Measurements from ENCODE around the gene CCDC185. TPM values are rescaled to one million over a fixed set of nuclear protein-coding genes. Genes with fewer than 3 reads are reported as not detected.
A peak's percentile ranks its signal among the peaks of the same experiment; 100 is the strongest.

The CCDC185 gene
- total and polyA plus RNA-seq, 2 experiments from 2014 or later: not detected

GRCh38 chr1:223421025-223421424, 27.8 kb downstream of the CCDC185 start:
- DNase-seq (ENCODE audit: low read depth in 1 of 2, low spot score in 1 of 2): no peak

GRCh38 chr1:223421676-223422075, 28.5 kb downstream of the CCDC185 start:
- TF ChIP-seq CTCF (IDR thresholded peaks at IDR 0.05; ENCODE audit: low read depth, low read length): no peak

More at GRCh38 chr1:223421025-223421424, 27.8 kb downstream of the CCDC185 start:
- Histone ChIP-seq H3K4me1 (ENCODE audit: low read depth) (peaks cover 11% of the 10 kb centered on the region), H3K9me3 (ENCODE audit: low read depth) (no peaks in the 10 kb centered on the region), H3K36me3 (no peaks in the 10 kb centered on the region), H3K27me3 (no peaks in the 10 kb centered on the region), H3K4me3 (no peak overlapping the region), H3K27ac (no peak overlapping the region)
- TF ChIP-seq CTCF (IDR thresholded peaks at IDR 0.05; ENCODE audit: low read depth, low read length): no peak

GRCh38 chr1:223422911-223423310, 29.7 kb downstream of the CCDC185 start:
- no peak overlapping the region for H3K27ac ChIP-seq
- H3K27me3 ChIP-seq: no peaks in the 10 kb centered on the region
- H3K9me3 ChIP-seq (ENCODE audit: low read depth): no peaks in the 10 kb centered on the region
- H3K4me1 ChIP-seq (ENCODE audit: low read depth): peaks cover 11% of the 10 kb centered on the region
- TF ChIP-seq CTCF (IDR thresholded peaks at IDR 0.05; ENCODE audit: low read depth, low read length): no peak
- DNase-seq (ENCODE audit: low read depth in 1 of 2, low spot score in 1 of 2): no peak
- H3K4me3 ChIP-seq: no peak overlapping the region
- H3K36me3 ChIP-seq: no peaks in the 10 kb centered on the region

More at GRCh38 chr1:223421676-223422075, 28.5 kb downstream of the CCDC185 start:
- DNase-seq (ENCODE audit: low read depth in 1 of 2, low spot score in 1 of 2): no peak
- no peaks in the 10 kb centered on the region for H3K27me3 ChIP-seq
- no peaks in the 10 kb centered on the region for H3K36me3 ChIP-seq
- no peak overlapping the region for H3K27ac ChIP-seq
- H3K4me3 ChIP-seq: no peak overlapping the region
- H3K9me3 ChIP-seq (ENCODE audit: low read depth): no peaks in the 10 kb centered on the region
- peaks cover 11% of the 10 kb centered on the region for H3K4me1 ChIP-seq (ENCODE audit: low read depth)

- peak in 1 of 2 donors; percentile 4 for DNase-seq (ENCODE audit: low read depth in 1 of 2, low spot score in 1 of 2)
- no peaks in the 10 kb centered on the region for H3K27me3 ChIP-seq
- no peak for TF ChIP-seq CTCF (IDR thresholded peaks at IDR 0.05; ENCODE audit: low read depth, low read length)
Observed at GRCh38 chr1:223423641-223424233, 30.5 kb downstream of the CCDC185 start.

GRCh38 chr1:223425550-223425949, 32.3 kb downstream of the CCDC185 start:
- TF ChIP-seq CTCF (IDR thresholded peaks at IDR 0.05; ENCODE audit: low read depth, low read length): no peak
- DNase-seq (ENCODE audit: low read depth in 1 of 2, low spot score in 1 of 2): peak in 1 of 2 donors; percentile 4
- H3K36me3 ChIP-seq: no peaks in the 10 kb centered on the region

More at GRCh38 chr1:223423641-223424233, 30.5 kb downstream of the CCDC185 start:
- Histone ChIP-seq H3K9me3 (ENCODE audit: low read depth) (no peaks in the 10 kb centered on the region), H3K36me3 (no peaks in the 10 kb centered on the region), H3K4me1 (ENCODE audit: low read depth) (peaks cover 6% of the 10 kb centered on the region), H3K4me3 (no peak overlapping the region), H3K27ac (no peak overlapping the region)

More at GRCh38 chr1:223425550-223425949, 32.3 kb downstream of the CCDC185 start:
- no peaks in the 10 kb centered on the region for H3K9me3 ChIP-seq (ENCODE audit: low read depth)
- H3K4me1 ChIP-seq (ENCODE audit: low read depth): no peaks in the 10 kb centered on the region
- H3K4me3 ChIP-seq: no peak overlapping the region
- H3K27me3 ChIP-seq: no peaks in the 10 kb centered on the region
- no peak overlapping the region for H3K27ac ChIP-seq

Data from cardiac muscle cell (in vitro differentiated cells and primary cell).